ENCODE results near the gene LRMDA.
"Not testable (repeated sequence)": the region's sequence is repeated elsewhere in the genome, so short reads cannot be mapped to it uniquely, and the experiment has no call there.

LRMDA gene

DNA sequence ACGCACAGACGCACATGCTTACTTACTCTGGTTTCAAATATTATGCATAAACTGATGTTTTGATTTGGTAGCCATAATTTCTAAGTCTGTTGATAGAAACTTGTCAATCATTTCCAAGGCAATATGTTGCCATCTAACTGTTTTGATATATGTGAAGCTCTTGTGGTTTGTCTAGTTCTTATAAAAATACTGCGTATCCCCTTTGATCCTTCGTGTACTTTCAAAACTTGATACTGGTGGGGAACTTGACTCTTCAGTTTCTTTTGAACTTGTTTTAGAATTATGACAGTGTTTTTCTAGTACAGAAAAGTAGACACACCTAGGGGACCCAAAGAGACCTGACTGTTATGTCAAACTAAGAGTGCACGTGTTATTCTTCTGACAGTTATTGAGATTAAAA is 708.0 kb downstream of the LRMDA start:
- H3K4me1 ChIP-seq (ENCODE audit: insufficient read depth, low read length, poor library complexity, severe bottlenecking), result no peaks in the 10 kb centered on the region
- H3K27me3 ChIP-seq (ENCODE audit: insufficient read depth, low read length, poor library complexity, severe bottlenecking), result no peaks in the 10 kb centered on the region
- H3K9me3 ChIP-seq (ENCODE audit: insufficient read depth, low read depth, low read length), result no peaks in the 10 kb centered on the region
- H4K20me1 ChIP-seq (ENCODE audit: insufficient read depth, low read length, poor library complexity, severe bottlenecking), result no peaks in the 10 kb centered on the region
- H3F3A ChIP-seq (ENCODE audit: low read depth), result no peaks in the 10 kb centered on the region
- no peaks in the 10 kb centered on the region for H3K79me2 ChIP-seq (ENCODE audit: insufficient read depth, low read length)
- H3K4me2 ChIP-seq (ENCODE audit: low read depth, low read length, poor library complexity, severe bottlenecking), result no peak overlapping the region
- H3K9ac ChIP-seq (ENCODE audit: low read depth, low read length, poor library complexity, severe bottlenecking), result no peak overlapping the region
- no peaks in the 10 kb centered on the region for H3K36me3 ChIP-seq (ENCODE audit: insufficient read depth, low read length)
- no peaks in the 10 kb centered on the region for H3K9me2 ChIP-seq (replicated peaks; ENCODE audit: low read depth, low read length)
- TF ChIP-seq, protein P1, sequence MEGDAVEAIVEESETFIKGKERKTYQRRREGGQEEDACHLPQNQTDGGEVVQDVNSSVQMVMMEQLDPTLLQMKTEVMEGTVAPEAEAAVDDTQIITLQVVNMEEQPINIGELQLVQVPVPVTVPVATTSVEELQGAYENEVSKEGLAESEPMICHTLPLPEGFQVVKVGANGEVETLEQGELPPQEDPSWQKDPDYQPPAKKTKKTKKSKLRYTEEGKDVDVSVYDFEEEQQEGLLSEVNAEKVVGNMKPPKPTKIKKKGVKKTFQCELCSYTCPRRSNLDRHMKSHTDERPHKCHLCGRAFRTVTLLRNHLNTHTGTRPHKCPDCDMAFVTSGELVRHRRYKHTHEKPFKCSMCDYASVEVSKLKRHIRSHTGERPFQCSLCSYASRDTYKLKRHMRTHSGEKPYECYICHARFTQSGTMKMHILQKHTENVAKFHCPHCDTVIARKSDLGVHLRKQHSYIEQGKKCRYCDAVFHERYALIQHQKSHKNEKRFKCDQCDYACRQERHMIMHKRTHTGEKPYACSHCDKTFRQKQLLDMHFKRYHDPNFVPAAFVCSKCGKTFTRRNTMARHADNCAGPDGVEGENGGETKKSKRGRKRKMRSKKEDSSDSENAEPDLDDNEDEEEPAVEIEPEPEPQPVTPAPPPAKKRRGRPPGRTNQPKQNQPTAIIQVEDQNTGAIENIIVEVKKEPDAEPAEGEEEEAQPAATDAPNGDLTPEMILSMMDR (conservative IDR thresholded peaks at IDR 0.05; ENCODE audit: low read length), result no peak
- no peak for TF ChIP-seq EZH2phosphoT487 (IDR thresholded peaks at IDR 0.05; ENCODE audit: borderline replicate concordance)
- H2AFZ ChIP-seq (ENCODE audit: low read length), result no peak overlapping the region
- H3K4me3 ChIP-seq (ENCODE audit: low read length, poor library complexity, severe bottlenecking), result no peak overlapping the region

DNA sequence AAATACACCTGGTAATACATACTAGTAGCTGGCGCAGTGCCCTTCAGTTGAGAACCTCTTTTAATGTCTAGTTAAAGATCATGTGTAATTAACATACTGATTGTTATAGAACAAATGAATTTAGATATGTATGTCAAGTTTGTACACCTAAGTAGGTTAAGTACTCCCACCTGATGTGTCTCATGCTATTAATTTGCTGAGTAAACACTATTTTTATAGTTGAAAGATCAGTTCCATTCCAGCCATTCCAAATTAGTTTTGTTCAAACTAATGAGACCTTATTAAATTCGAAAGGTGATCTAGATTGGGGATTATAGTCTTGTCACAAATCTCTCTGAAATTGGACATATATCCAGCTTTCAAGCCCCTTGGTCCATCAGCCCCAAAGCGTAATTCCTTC is 710.0 kb downstream of the LRMDA start:
- Histone ChIP-seq H3K9me3 (ENCODE audit: insufficient read depth, low read depth, low read length) (no peaks in the 10 kb centered on the region), H3K36me3 (ENCODE audit: insufficient read depth, low read length) (no peaks in the 10 kb centered on the region), H3F3A (ENCODE audit: low read depth) (no peaks in the 10 kb centered on the region), H3K27me3 (ENCODE audit: insufficient read depth, low read length, poor library complexity, severe bottlenecking) (no peaks in the 10 kb centered on the region), H3K4me1 (ENCODE audit: insufficient read depth, low read length, poor library complexity, severe bottlenecking) (no peaks in the 10 kb centered on the region), H2AFZ (ENCODE audit: low read length) (no peak overlapping the region), H3K4me2 (ENCODE audit: low read depth, low read length, poor library complexity, severe bottlenecking) (no peak overlapping the region), H3K79me2 (ENCODE audit: insufficient read depth, low read length) (no peaks in the 10 kb centered on the region), H3K4me3 (ENCODE audit: low read length, poor library complexity, severe bottlenecking) (no peak overlapping the region), H3K9ac (ENCODE audit: low read depth, low read length, poor library complexity, severe bottlenecking) (no peak overlapping the region), H4K20me1 (ENCODE audit: insufficient read depth, low read length, poor library complexity, severe bottlenecking) (no peaks in the 10 kb centered on the region), H3K9me2 (replicated peaks; ENCODE audit: low read depth, low read length) (no peaks in the 10 kb centered on the region)
- TF ChIP-seq EZH2phosphoT487 (IDR thresholded peaks at IDR 0.05; ENCODE audit: borderline replicate concordance), result no peak
- TF ChIP-seq, protein P1 (conservative IDR thresholded peaks at IDR 0.05; ENCODE audit: low read length), result no peak

DNA sequence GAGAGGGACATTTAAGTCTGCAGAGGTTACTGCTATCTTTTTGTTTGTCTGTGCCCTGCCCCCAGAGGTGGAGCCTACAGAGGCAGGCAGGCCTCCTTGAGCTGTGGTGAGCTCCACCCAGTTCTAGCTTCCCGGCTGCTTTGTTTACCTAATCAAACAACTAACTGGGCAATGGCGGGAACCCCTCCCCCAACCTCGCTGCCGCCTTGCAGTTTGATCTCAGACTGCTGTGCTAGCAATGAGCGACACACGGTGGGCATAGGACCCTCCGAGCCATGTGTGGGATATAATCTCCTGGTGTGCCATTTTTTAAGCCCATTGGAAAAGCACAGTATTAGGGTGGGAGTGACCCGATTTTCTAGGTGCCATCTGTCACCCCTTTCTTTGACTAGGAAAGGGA is 716.8 kb downstream of the LRMDA start:
- H3K4me2 ChIP-seq (ENCODE audit: low read depth, low read length, poor library complexity, severe bottlenecking); H2AFZ ChIP-seq (ENCODE audit: low read length); H3K79me2 ChIP-seq (ENCODE audit: insufficient read depth, low read length); H3F3A ChIP-seq (ENCODE audit: low read depth); H3K36me3 ChIP-seq (ENCODE audit: insufficient read depth, low read length); H3K4me1 ChIP-seq (ENCODE audit: insufficient read depth, low read length, poor library complexity, severe bottlenecking); H3K9me2 ChIP-seq (replicated peaks; ENCODE audit: low read depth, low read length); H3K9me3 ChIP-seq (ENCODE audit: insufficient read depth, low read depth, low read length); H3K4me3 ChIP-seq (ENCODE audit: low read length, poor library complexity, severe bottlenecking); H3K27me3 ChIP-seq (ENCODE audit: insufficient read depth, low read length, poor library complexity, severe bottlenecking); H3K9ac ChIP-seq (ENCODE audit: low read depth, low read length, poor library complexity, severe bottlenecking); H4K20me1 ChIP-seq (ENCODE audit: insufficient read depth, low read length, poor library complexity, severe bottlenecking): not testable (repeated sequence)

DNA sequence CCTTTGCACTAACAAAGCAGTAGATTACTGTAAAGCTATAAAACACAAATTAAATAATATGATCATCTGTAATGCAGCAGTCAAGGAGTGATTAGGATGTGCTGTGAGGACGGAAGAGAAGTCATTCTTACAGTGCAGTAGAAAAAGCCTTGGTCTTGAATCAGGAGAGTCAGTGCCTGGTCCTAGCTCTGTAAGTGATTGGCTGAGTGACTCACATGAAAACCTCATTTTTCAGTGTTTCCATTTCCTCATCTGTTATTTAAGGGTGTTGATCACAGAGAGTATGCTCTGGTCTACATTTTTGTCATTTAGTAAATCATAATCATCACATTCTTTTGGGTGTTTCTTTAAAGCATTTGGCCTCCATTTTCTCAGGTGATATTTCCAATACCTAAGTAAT is 717.8 kb downstream of the LRMDA start:
- Histone ChIP-seq H3K4me1 (ENCODE audit: insufficient read depth, low read length, poor library complexity, severe bottlenecking) (no peaks in the 10 kb centered on the region), H3K4me3 (ENCODE audit: low read length, poor library complexity, severe bottlenecking) (no peak overlapping the region), H3K9me2 (replicated peaks; ENCODE audit: low read depth, low read length) (no peaks in the 10 kb centered on the region), H2AFZ (ENCODE audit: low read length) (no peak overlapping the region), H3F3A (ENCODE audit: low read depth) (no peaks in the 10 kb centered on the region), H3K4me2 (ENCODE audit: low read depth, low read length, poor library complexity, severe bottlenecking) (no peak overlapping the region), H3K9ac (ENCODE audit: low read depth, low read length, poor library complexity, severe bottlenecking) (no peak overlapping the region), H3K27me3 (ENCODE audit: insufficient read depth, low read length, poor library complexity, severe bottlenecking) (no peaks in the 10 kb centered on the region), H3K9me3 (ENCODE audit: insufficient read depth, low read depth, low read length) (peaks cover 6% of the 10 kb centered on the region; the same call in 1 of the 2 replicates), H3K36me3 (ENCODE audit: insufficient read depth, low read length) (no peaks in the 10 kb centered on the region), H4K20me1 (ENCODE audit: insufficient read depth, low read length, poor library complexity, severe bottlenecking) (no peaks in the 10 kb centered on the region), H3K79me2 (ENCODE audit: insufficient read depth, low read length) (no peaks in the 10 kb centered on the region)
- no peak for TF ChIP-seq EZH2phosphoT487 (IDR thresholded peaks at IDR 0.05; ENCODE audit: borderline replicate concordance)

All from Loucy (cell line).